HepG2 (cell line): ENCODE results near the gene ZNF185. TPM values are rescaled to one million over a fixed set of nuclear protein-coding genes. Genes with fewer than 3 reads are reported as not detected.

Experiments used
- ATAC-seq: fragments of 200-7000 bp; cut with Tn5 transposase; 3 replicates; pipeline ENCODE4 v1.9.1; 2020; ENCODE audit warnings: mild to moderate bottlenecking, moderate library complexity
- BruUV-seq: library from RNA; stranded (reverse); fragments of 400-500 nt; replicated peaks from 2 replicates; lab custom pipeline; 2021; lab: Mats Ljungman, UMichigan
- CTCF ChIA-PET: fragments of 300-600 bp; formaldehyde crosslinking; extraction: SDS; loops from one replicate; lab custom pipeline; 2021; ENCODE audit warnings: low total read pairs, inconsistent platforms, low intra/inter-chr PET ratio; lab: Yijun Ruan, JAX
- POLR2A ChIA-PET: fragments of 350-600 bp; sonication (Branson Sonifier 250); formaldehyde crosslinking; loops from one replicate; lab custom pipeline; 2020; ENCODE audit warnings: antibody characterized with exemption, inconsistent platforms; lab: Yijun Ruan, JAX
- DNase-seq: peaks from one replicate; pipeline ENCODE4 v3.0.0-alpha.2; 2015; ENCODE audit warnings: low spot score
- FAIRE-seq: peaks from 3 replicates; lab custom pipeline; 2011; peaks lifted over from hg19 to GRCh38; lab: Jason Lieb, UNC
- H2AFZ ChIP-seq: one replicate; pipeline ENCODE4 v1.6.1; 2011; ENCODE audit warnings: low read length, inconsistent platforms
- H3K27ac ChIP-seq: fragments of 300-600 bp; 3 replicates; pipeline ENCODE4 v1.8.0; 2011; ENCODE audit warnings: mixed run types, mild to moderate bottlenecking, mixed read lengths, low read length, inconsistent platforms; ENCODE audit not compliant: insufficient read depth; ENCODE audit errors: extremely low read length
- H3K27me3 ChIP-seq, 2 experiments: fragments of 200-600 bp in 1 of 2; 2 replicates in 1 of 2; 3 replicates in 1 of 2; pipeline versions ENCODE4 v1.6.0 to v1.8.0; 2011; ENCODE audit warnings: low read length in 2 of 2, mild to moderate bottlenecking in 2 of 2, moderate library complexity in 2 of 2, inconsistent platforms in 1 of 2; ENCODE audit not compliant: insufficient read depth in 2 of 2, control insufficient read depth in 1 of 2
- H3K36me3 ChIP-seq, 2 experiments: fragments of 200-600 bp in 1 of 2; replicated peaks in 1 of 2; 2 replicates in 1 of 2; 3 replicates in 1 of 2; pipeline versions ENCODE4 v1.5.1 to v1.8.0; 2011; ENCODE audit warnings: low read length in 2 of 2, inconsistent platforms in 1 of 2; ENCODE audit not compliant: insufficient read depth in 2 of 2, control insufficient read depth in 1 of 2
- H3K4me1 ChIP-seq: 2 replicates; pipeline ENCODE4 v1.5.1; 2012; ENCODE audit warnings: low read length, inconsistent platforms; ENCODE audit not compliant: insufficient read depth
- H3K4me2 ChIP-seq: 2 replicates; pipeline ENCODE4 v1.6.0; 2011; ENCODE audit warnings: low read depth, low read length, inconsistent platforms
- H3K4me3 ChIP-seq, 3 experiments: fragments of 200-600 bp in 1 of 3; sonication (generic), shearing (Covaris generic) in 1 of 3; replicated peaks in 1 of 3; 2 replicates each; pipeline ENCODE4 v1.5.1; 2011 to 2016; ENCODE audit warnings: low read length in 3 of 3, inconsistent platforms in 2 of 3, low read depth in 2 of 3, mild to moderate bottlenecking in 2 of 3, control low read depth in 1 of 3, mixed read lengths in 1 of 3; ENCODE audit not compliant: insufficient read depth in 1 of 3
- H3K79me2 ChIP-seq: one replicate; pipeline ENCODE4 v1.6.1; 2011; ENCODE audit warnings: low read length, inconsistent platforms; ENCODE audit not compliant: insufficient read depth
- H3K9ac ChIP-seq: 2 replicates; pipeline ENCODE4 v1.6.0; 2011; ENCODE audit warnings: mild to moderate bottlenecking, low read depth, low read length, inconsistent platforms; ENCODE audit not compliant: insufficient read depth
- H3K9me3 ChIP-seq: 2 replicates; pipeline ENCODE4 v1.5.1; 2012; ENCODE audit warnings: mild to moderate bottlenecking, low read length
- H4K20me1 ChIP-seq: 2 replicates; pipeline ENCODE4 v1.6.0; 2011; ENCODE audit warnings: inconsistent platforms, mild to moderate bottlenecking, low read length, moderate library complexity; ENCODE audit not compliant: insufficient read depth
- ATF7-NPFF ChIP-seq: sonication (generic); formaldehyde crosslinking; IDR thresholded peaks from 2 replicates; pipeline ENCODE4 v1.8.1; 2023; ENCODE audit warnings: mild to moderate bottlenecking, low read depth, missing genetic modification reagents, moderate library complexity
- CC2D1A ChIP-seq: sonication (generic); formaldehyde crosslinking; IDR thresholded peaks from 2 replicates; pipeline ENCODE4 v1.8.1; 2023; ENCODE audit warnings: mild to moderate bottlenecking, missing genetic modification reagents
- HDAC6 ChIP-seq: fragments of 200-600 bp; sonication (generic); IDR thresholded peaks from 2 replicates; pipeline ENCODE4 v1.7.0; 2017; ENCODE audit warnings: mild to moderate bottlenecking, antibody characterized with exemption, low read length, low read depth
- JUNB ChIP-seq: sonication (generic); formaldehyde crosslinking; IDR thresholded peaks from 2 replicates; pipeline ENCODE4 v1.8.0; 2022; ENCODE audit warnings: missing genetic modification reagents, mild to moderate bottlenecking, borderline replicate concordance
- KIAA2018 ChIP-seq: sonication (generic); formaldehyde crosslinking; IDR thresholded peaks from 2 replicates; pipeline ENCODE4 v1.5.0; 2020; ENCODE audit warnings: mild to moderate bottlenecking, missing genetic modification reagents, borderline replicate concordance
- MEIS1 ChIP-seq: sonication (generic); formaldehyde crosslinking; IDR thresholded peaks from 2 replicates; pipeline ENCODE4 v1.9.0; 2021; ENCODE audit warnings: mild to moderate bottlenecking, missing genetic modification reagents, moderate library complexity, borderline replicate concordance
- TBX3 ChIP-seq: fragments of 450-650 bp; IDR thresholded peaks from 2 replicates; pipeline ENCODE4 v1.6.1; 2017; ENCODE audit warnings: antibody characterized with exemption, mild to moderate bottlenecking, inconsistent platforms, borderline replicate concordance
- TEF ChIP-seq: sonication (generic); formaldehyde crosslinking; IDR thresholded peaks from 2 replicates; pipeline ENCODE4 v1.5.0; 2020; ENCODE audit warnings: missing genetic modification reagents
- ZFP91 ChIP-seq: sonication (generic); formaldehyde crosslinking; IDR thresholded peaks from 2 replicates; pipeline ENCODE4 v1.9.0; 2022; ENCODE audit warnings: missing genetic modification reagents, mild to moderate bottlenecking, borderline replicate concordance
- ZNF343 ChIP-seq: sonication (generic); formaldehyde crosslinking; IDR thresholded peaks from 2 replicates; pipeline ENCODE4 v1.4.0; 2020; ENCODE audit warnings: mild to moderate bottlenecking, missing genetic modification reagents
- ZNF451 ChIP-seq: sonication (generic); formaldehyde crosslinking; IDR thresholded peaks from 2 replicates; pipeline ENCODE4 v1.5.0; 2020; ENCODE audit warnings: mild to moderate bottlenecking, missing genetic modification reagents
- ZNF644 ChIP-seq: IDR thresholded peaks from 2 replicates; pipeline ENCODE4 v1.6.1; 2016; ENCODE audit warnings: low read depth
- ZNF670 ChIP-seq: sonication (generic); formaldehyde crosslinking; IDR thresholded peaks from 2 replicates; pipeline ENCODE4 v1.8.0; 2022; ENCODE audit warnings: mild to moderate bottlenecking, missing genetic modification reagents, borderline replicate concordance
- WGBS: methylation state at CpG from one replicate; pipeline ENCODE4 v1.1.6; 2017; ENCODE audit warnings: low lambda C conversion rate; 5-methylcytosine and 5-hydroxymethylcytosine counted together
- in situ Hi-C: cut with HindIII; loops from 2 replicates; pipeline ENCODE4 v1.10.0; 2017; ENCODE audit warnings: low pct_unique_long_range_greater_than_20kb; ENCODE audit not compliant: extremely low pct_ligation_motif_present
- intact Hi-C: fragments of 100-400 bp; cut with micrococcal nuclease; formaldehyde crosslinking; loops from one replicate; pipeline ENCODE4 v1.10.0; 2022; ENCODE audit not compliant: unreplicated experiment
- polyA plus RNA-seq, 8 experiments: library from polyadenylated mRNA; depleted of rRNA in 3 of 8; stranded (reverse) in 7 of 8; unstranded in 1 of 8; fragments of >200 nt; fragmentation: Illumina TruSeq in 4 of 8; extraction: Trizol in 4 of 8; gene quantifications; 2 replicates each; pipeline versions ENCODE4 v1.2.1 to v1.2.3, GENCODE V29; 2011 to 2016; ENCODE audit warnings: low read depth in 4 of 8, missing spikeins in 1 of 8, mixed read lengths in 1 of 8; ENCODE audit not compliant: insufficient read depth in 1 of 8
- total RNA-seq, 5 experiments: library from RNA; depleted of rRNA; stranded (reverse); fragments of >200 nt; fragmentation: Illumina TruSeq; extraction: Trizol; gene quantifications; 2 replicates each; pipeline ENCODE4 v1.2.3, GENCODE V29; 2016; ENCODE audit warnings: low read depth in 1 of 5

ZNF185 gene
- total and polyA plus RNA-seq, 2 of the 13 experiments (the other 11 are each of a cell fraction or from before 2014, with no cell fraction given): 1.6 to 3.4 TPM

GRCh38 chrX:152865232-152865920 lies 32.5 kb upstream of the ZNF185 start:
- POLR2A ChIA-PET: no interaction called here
- DNase-seq: no peak
- no peak overlapping the region for H3K27ac ChIP-seq
- no peak overlapping the region for H3K9ac ChIP-seq
- no peak overlapping the region for H3K4me3 ChIP-seq
- H3K4me1 ChIP-seq: no peaks in the 10 kb centered on the region
- CTCF ChIA-PET: no interaction called here
- 98% methylated on average over 9 of the region's 17 CpGs for WGBS
- in situ Hi-C loops: no loop called here
- H4K20me1 ChIP-seq: no peaks in the 10 kb centered on the region
- BruUV-seq: no TSS peak
- FAIRE-seq: no peak
- H2AFZ ChIP-seq: no peak overlapping the region
- H3K79me2 ChIP-seq: no peaks in the 10 kb centered on the region
- no peaks in the 10 kb centered on the region for H3K27me3 ChIP-seq
- no peak overlapping the region for H3K4me2 ChIP-seq
- no peaks in the 10 kb centered on the region for H3K9me3 ChIP-seq
- H3K36me3 ChIP-seq: peaks cover 4 to 65% of the 10 kb centered on the region in 2 experiments; a peak in 4 of 5 replicates
- intact Hi-C loops: loop anchor here (5.0 kb wide), 1 partner anchor 672 kb away; no protein-coding TSS in a partner anchor
- ATAC-seq: no peak
- TF ChIP-seq ATF7-NPFF (CRISPR knock-in tag): no peak
- TF ChIP-seq ZNF451 (CRISPR knock-in tag): no peak
- TF ChIP-seq HDAC6: no peak
- TF ChIP-seq ZFP91: no peak
- TF ChIP-seq JUNB (CRISPR knock-in tag): no peak
- TF ChIP-seq MEIS1: no peak
- no peak for TF ChIP-seq CC2D1A (CRISPR knock-in tag)
- no peak for TF ChIP-seq TEF (CRISPR knock-in tag)
- no peak for TF ChIP-seq ZNF343 (CRISPR knock-in tag)
- TF ChIP-seq ZNF670 (CRISPR knock-in tag): no peak
- no peak for TF ChIP-seq ZNF644
- TF ChIP-seq TBX3: no peak
- TF ChIP-seq KIAA2018 (CRISPR knock-in tag): no peak
